SU-DHL-6 (cell line): ENCODE measurements around the gene FAXDC2.
"Not testable (repeated sequence)": the region's sequence is repeated elsewhere in the genome, so short reads cannot be mapped to it uniquely, and the experiment has no call there.

ENCODE experiments used
- H2AFZ ChIP-seq: fragments of 200-600 bp; sonication (generic); 2 replicates; pipeline ENCODE4 v1.6.1; 2014; ENCODE audit warnings: low read depth, mild to moderate bottlenecking, moderate library complexity, mixed read lengths, antibody characterized with exemption, low read length; ENCODE audit not compliant: severe bottlenecking
- H3F3A ChIP-seq: fragments of 200-600 bp; shearing (Covaris generic); 2 replicates; pipeline ENCODE4 v1.6.0; 2016; ENCODE audit warnings: antibody characterized with exemption, mild to moderate bottlenecking; ENCODE audit not compliant: insufficient read depth
- H3K27ac ChIP-seq: fragments of 200-600 bp; sonication (generic); 2 replicates; pipeline ENCODE4 v1.5.1; 2016; ENCODE audit warnings: low read depth, mild to moderate bottlenecking, low read length, moderate library complexity, mixed read lengths
- H3K27me3 ChIP-seq: fragments of 200-600 bp; sonication (generic), shearing (Covaris generic); 2 replicates; pipeline ENCODE4 v1.6.0; 2014; ENCODE audit warnings: mild to moderate bottlenecking, low read length
- H3K36me3 ChIP-seq: fragments of 200-600 bp; sonication (generic); 2 replicates; pipeline ENCODE4 v1.6.1; 2014; ENCODE audit warnings: mild to moderate bottlenecking, low read length, mixed read lengths
- H3K4me2 ChIP-seq: fragments of 300-600, 200-600 bp; shearing (Covaris generic), sonication (generic); 2 replicates; pipeline ENCODE4 v1.6.0; 2014; ENCODE audit warnings: low read length, low read depth, mild to moderate bottlenecking; ENCODE audit not compliant: poor library complexity, severe bottlenecking
- H3K4me3 ChIP-seq: fragments of 200-600 bp; sonication (generic); 2 replicates; pipeline ENCODE4 v1.5.1; 2014; ENCODE audit warnings: antibody characterized with exemption, low read length, mild to moderate bottlenecking, mixed read lengths; ENCODE audit not compliant: insufficient read depth, poor library complexity, severe bottlenecking
- H3K79me2 ChIP-seq: fragments of 200-600 bp; sonication (generic); 2 replicates; pipeline ENCODE4 v1.6.1; 2014; ENCODE audit warnings: mild to moderate bottlenecking, low read length, moderate library complexity; ENCODE audit not compliant: insufficient read depth
- H3K9ac ChIP-seq: fragments of 200-600 bp; sonication (generic); 2 replicates; pipeline ENCODE4 v1.7.0; 2014; ENCODE audit warnings: mild to moderate bottlenecking, low read length
- H3K9me2 ChIP-seq: fragments of 200-600 bp; sonication (generic); replicated peaks from 2 replicates; pipeline ENCODE4 v1.6.1; 2014; ENCODE audit warnings: low read length; ENCODE audit not compliant: insufficient read depth
- H3K9me3 ChIP-seq: fragments of 200-600 bp; sonication (generic); 2 replicates; pipeline ENCODE4 v1.6.1; 2014; ENCODE audit warnings: low read length, mixed read lengths; ENCODE audit not compliant: insufficient read depth
- H4K20me1 ChIP-seq: fragments of 200-600 bp; sonication (generic); 2 replicates; pipeline ENCODE4 v1.6.1; 2014; ENCODE audit warnings: low read depth, mild to moderate bottlenecking, antibody characterized with exemption, low read length, moderate library complexity, mixed read lengths
- CTCF ChIP-seq: fragments of 200-600 bp; sonication (generic); IDR thresholded peaks from one replicate; pipeline ENCODE4 v1.5.1; 2017; ENCODE audit warnings: antibody characterized with exemption, mild to moderate bottlenecking, low read length, moderate library complexity; ENCODE audit not compliant: insufficient read depth, poor library complexity, severe bottlenecking
- EZH2phosphoT487 ChIP-seq: fragments of 200-600 bp; sonication (generic), shearing (Covaris generic); conservative IDR thresholded peaks from 2 replicates; pipeline ENCODE4 v1.6.1; 2018; ENCODE audit warnings: mild to moderate bottlenecking, antibody characterized with exemption, low read length, moderate library complexity, mixed read lengths

The FAXDC2 gene

GRCh38 chr5:154836225-154836624, 14.2 kb downstream of the FAXDC2 start:
- Histone ChIP-seq H4K20me1 (no peaks in the 10 kb centered on the region), H3K36me3 (peaks cover 5% of the 10 kb centered on the region; the same call in 1 of the 2 replicates), H3K27me3 (no peaks in the 10 kb centered on the region), H3K79me2 (no peaks in the 10 kb centered on the region), H2AFZ (no peak overlapping the region), H3F3A (0 out of 2 replicates have a peak, but pooled peaks cover 2% of the 10 kb centered on the region), H3K9me2 (no peaks in the 10 kb centered on the region), H3K4me2 (no peak overlapping the region), H3K4me3 (no peak overlapping the region), H3K9me3 (no peaks in the 10 kb centered on the region), H3K9ac (no peak overlapping the region), H3K27ac (no peak overlapping the region)
- TF ChIP-seq CTCF: no peak
- TF ChIP-seq EZH2phosphoT487: no peak

- not testable (repeated sequence) for H3K9me3 ChIP-seq, H4K20me1 ChIP-seq, H3K4me3 ChIP-seq, H3K27me3 ChIP-seq, H2AFZ ChIP-seq, H3K4me2 ChIP-seq, H3F3A ChIP-seq, H3K79me2 ChIP-seq, H3K9me2 ChIP-seq, H3K36me3 ChIP-seq, H3K27ac ChIP-seq, H3K9ac ChIP-seq
Measured at GRCh38 chr5:154835701-154836052, 14.7 kb downstream of the FAXDC2 start.

GRCh38 chr5:154834053-154834452, 16.4 kb downstream of the FAXDC2 start:
- H2AFZ ChIP-seq: no peak overlapping the region
- no peak for TF ChIP-seq CTCF
- no peak for TF ChIP-seq EZH2phosphoT487
- H3K27me3 ChIP-seq: no peaks in the 10 kb centered on the region
- no peaks in the 10 kb centered on the region for H4K20me1 ChIP-seq
- H3K4me3 ChIP-seq: no peak overlapping the region
- H3F3A ChIP-seq: 0 out of 2 replicates have a peak, but pooled peaks cover 2% of the 10 kb centered on the region
- no peaks in the 10 kb centered on the region for H3K9me2 ChIP-seq
- H3K9ac ChIP-seq: no peak overlapping the region
- H3K27ac ChIP-seq: no peak overlapping the region
- no peak overlapping the region for H3K4me2 ChIP-seq
- peaks cover 5% of the 10 kb centered on the region; the same call in 1 of the 2 replicates for H3K36me3 ChIP-seq
- H3K9me3 ChIP-seq: no peaks in the 10 kb centered on the region
- no peaks in the 10 kb centered on the region for H3K79me2 ChIP-seq

- not testable (repeated sequence) for H3K27me3 ChIP-seq, H4K20me1 ChIP-seq, H3K36me3 ChIP-seq, H3K4me3 ChIP-seq, H3K79me2 ChIP-seq, H2AFZ ChIP-seq, H3F3A ChIP-seq, H3K9me2 ChIP-seq, H3K27ac ChIP-seq, H3K4me2 ChIP-seq, H3K9ac ChIP-seq, H3K9me3 ChIP-seq
Measured at GRCh38 chr5:154832804-154833203, 17.6 kb downstream of the FAXDC2 start.
